ENCODE data around the gene DGKI. TPM values are rescaled to one million over a fixed set of nuclear protein-coding genes. Genes with fewer than 3 reads are reported as not detected.

Gene DGKI
- total RNA-seq, 1 experiment from 2014 or later = not detected

DNA sequence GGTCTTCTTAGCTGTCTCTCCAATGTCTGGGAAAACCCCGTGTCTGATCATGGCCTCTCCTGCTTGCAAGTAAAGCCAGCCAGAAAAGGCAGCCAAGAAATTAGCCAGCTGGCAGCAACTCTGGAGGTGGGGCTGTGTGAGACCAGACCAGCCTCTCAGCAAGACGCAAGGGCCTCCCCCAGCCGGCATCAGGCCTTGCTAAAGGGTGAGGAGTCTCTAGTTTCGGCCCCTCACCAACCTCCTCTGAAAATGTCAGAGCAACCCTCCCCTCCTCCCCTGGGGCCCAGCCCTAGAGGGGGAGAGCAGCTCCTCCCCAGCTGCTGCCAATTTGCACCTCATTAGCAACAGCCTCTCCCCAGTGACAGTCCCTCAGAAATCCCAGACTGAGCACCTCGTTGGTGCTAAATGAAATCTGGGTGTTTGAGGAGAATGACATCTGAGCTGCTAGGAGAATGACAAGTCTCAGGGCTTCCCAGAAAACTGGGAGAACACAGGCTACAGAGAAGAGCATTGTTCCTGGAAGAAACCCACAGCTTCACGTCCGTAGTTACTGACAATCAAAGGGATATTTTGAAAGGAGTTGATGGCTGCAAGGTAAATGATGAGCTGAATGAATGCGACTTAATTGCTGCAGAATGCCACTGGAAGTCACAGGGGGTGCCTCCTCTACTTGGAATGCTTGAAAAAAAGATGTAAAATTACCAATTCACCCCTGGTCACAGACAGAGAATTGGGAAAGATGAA lies 25.9 kb downstream of the DGKI start:
- Histone ChIP-seq H3K27ac (ENCODE audit: low read length) (no peak overlapping the region), H3K9me3 (ENCODE audit: control insufficient read depth, insufficient read depth, low read depth, low read length) (no peaks in the 10 kb centered on the region), H3K27me3 (ENCODE audit: control insufficient read depth, insufficient read depth, low read length) (no peaks in the 10 kb centered on the region; the same call in none of the 2 replicates), H3K4me3 (ENCODE audit: low read depth in 2 of 2, low read length in 2 of 2) (no peak overlapping the region), H3K36me3 (ENCODE audit: control insufficient read depth, insufficient read depth, low read length) (no peaks in the 10 kb centered on the region), H3K4me1 (ENCODE audit: control insufficient read depth, insufficient read depth, low read length) (no peaks in the 10 kb centered on the region)
- intact Hi-C loops (cut with micrococcal nuclease; ENCODE audit: unreplicated experiment) (no loop called here), in situ Hi-C loops (cut with HindIII; ENCODE audit: low pct_unique_long_range_greater_than_20kb, low sequenced_read_pairs) (no loop called here)
- ChIA-PET CTCF (no interaction called here), POLR2A (no interaction called here)
- no peak for DNase-seq (ENCODE audit: low read depth, low spot score)
- no TSS peak for BruUV-seq (replicated peaks)
- no peak for ATAC-seq
- no peak for TF ChIP-seq TCF7L2 (IDR thresholded peaks at IDR 0.05; ENCODE audit: low read depth, low read length)
- no peak for TF ChIP-seq SIN3A (IDR thresholded peaks at IDR 0.05; ENCODE audit: borderline replicate concordance, insufficient read depth, low read depth, low read length)
- TF ChIP-seq, protein P1, sequence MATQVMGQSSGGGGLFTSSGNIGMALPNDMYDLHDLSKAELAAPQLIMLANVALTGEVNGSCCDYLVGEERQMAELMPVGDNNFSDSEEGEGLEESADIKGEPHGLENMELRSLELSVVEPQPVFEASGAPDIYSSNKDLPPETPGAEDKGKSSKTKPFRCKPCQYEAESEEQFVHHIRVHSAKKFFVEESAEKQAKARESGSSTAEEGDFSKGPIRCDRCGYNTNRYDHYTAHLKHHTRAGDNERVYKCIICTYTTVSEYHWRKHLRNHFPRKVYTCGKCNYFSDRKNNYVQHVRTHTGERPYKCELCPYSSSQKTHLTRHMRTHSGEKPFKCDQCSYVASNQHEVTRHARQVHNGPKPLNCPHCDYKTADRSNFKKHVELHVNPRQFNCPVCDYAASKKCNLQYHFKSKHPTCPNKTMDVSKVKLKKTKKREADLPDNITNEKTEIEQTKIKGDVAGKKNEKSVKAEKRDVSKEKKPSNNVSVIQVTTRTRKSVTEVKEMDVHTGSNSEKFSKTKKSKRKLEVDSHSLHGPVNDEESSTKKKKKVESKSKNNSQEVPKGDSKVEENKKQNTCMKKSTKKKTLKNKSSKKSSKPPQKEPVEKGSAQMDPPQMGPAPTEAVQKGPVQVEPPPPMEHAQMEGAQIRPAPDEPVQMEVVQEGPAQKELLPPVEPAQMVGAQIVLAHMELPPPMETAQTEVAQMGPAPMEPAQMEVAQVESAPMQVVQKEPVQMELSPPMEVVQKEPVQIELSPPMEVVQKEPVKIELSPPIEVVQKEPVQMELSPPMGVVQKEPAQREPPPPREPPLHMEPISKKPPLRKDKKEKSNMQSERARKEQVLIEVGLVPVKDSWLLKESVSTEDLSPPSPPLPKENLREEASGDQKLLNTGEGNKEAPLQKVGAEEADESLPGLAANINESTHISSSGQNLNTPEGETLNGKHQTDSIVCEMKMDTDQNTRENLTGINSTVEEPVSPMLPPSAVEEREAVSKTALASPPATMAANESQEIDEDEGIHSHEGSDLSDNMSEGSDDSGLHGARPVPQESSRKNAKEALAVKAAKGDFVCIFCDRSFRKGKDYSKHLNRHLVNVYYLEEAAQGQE (IDR thresholded peaks at IDR 0.05; ENCODE audit: insufficient read depth in 1 of 2, low read depth in 2 of 2, low read length in 1 of 2) = no peak
- TF ChIP-seq, protein P2, sequence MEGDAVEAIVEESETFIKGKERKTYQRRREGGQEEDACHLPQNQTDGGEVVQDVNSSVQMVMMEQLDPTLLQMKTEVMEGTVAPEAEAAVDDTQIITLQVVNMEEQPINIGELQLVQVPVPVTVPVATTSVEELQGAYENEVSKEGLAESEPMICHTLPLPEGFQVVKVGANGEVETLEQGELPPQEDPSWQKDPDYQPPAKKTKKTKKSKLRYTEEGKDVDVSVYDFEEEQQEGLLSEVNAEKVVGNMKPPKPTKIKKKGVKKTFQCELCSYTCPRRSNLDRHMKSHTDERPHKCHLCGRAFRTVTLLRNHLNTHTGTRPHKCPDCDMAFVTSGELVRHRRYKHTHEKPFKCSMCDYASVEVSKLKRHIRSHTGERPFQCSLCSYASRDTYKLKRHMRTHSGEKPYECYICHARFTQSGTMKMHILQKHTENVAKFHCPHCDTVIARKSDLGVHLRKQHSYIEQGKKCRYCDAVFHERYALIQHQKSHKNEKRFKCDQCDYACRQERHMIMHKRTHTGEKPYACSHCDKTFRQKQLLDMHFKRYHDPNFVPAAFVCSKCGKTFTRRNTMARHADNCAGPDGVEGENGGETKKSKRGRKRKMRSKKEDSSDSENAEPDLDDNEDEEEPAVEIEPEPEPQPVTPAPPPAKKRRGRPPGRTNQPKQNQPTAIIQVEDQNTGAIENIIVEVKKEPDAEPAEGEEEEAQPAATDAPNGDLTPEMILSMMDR (IDR thresholded peaks at IDR 0.05) = no peak
- no peak for TF ChIP-seq POLR2AphosphoS5 (IDR thresholded peaks at IDR 0.05; ENCODE audit: low read depth, low read length)

DNA sequence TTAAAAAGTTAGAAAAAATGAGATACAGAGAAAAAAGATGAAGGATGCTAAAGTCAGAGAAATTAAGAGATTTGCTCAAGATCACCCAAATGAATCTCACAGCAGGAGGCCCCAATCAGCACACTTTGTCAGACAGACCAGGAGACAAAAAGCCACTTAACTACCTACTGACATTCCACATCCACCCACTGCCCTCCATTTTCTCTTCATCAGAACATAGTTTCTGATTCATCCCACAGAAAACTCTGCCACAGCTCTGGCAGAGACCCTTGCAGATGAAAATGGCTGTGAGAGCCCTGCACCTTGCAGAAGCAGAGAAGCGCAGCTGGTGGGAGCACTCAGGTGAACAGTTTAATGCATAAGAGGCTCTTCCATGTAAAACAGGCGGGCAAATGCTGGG lies 26.6 kb downstream of the DGKI start:
- no TSS peak for BruUV-seq (replicated peaks)
- intact Hi-C loops (cut with micrococcal nuclease; ENCODE audit: unreplicated experiment) = no loop called here
- H3K4me1 ChIP-seq (ENCODE audit: control insufficient read depth, insufficient read depth, low read length) = no peaks in the 10 kb centered on the region
- no peak for ATAC-seq
- POLR2A ChIA-PET = no interaction called here
- in situ Hi-C loops (cut with HindIII; ENCODE audit: low pct_unique_long_range_greater_than_20kb, low sequenced_read_pairs) = no loop called here
- H3K4me3 ChIP-seq (ENCODE audit: low read depth in 2 of 2, low read length in 2 of 2) = no peak overlapping the region
- H3K9me3 ChIP-seq (ENCODE audit: control insufficient read depth, insufficient read depth, low read depth, low read length) = no peaks in the 10 kb centered on the region
- TF ChIP-seq TCF7L2 (IDR thresholded peaks at IDR 0.05; ENCODE audit: low read depth, low read length) (no peak), POLR2AphosphoS5 (IDR thresholded peaks at IDR 0.05; ENCODE audit: low read depth, low read length) (no peak), SIN3A (IDR thresholded peaks at IDR 0.05; ENCODE audit: borderline replicate concordance, insufficient read depth, low read depth, low read length) (no peak)
- TF ChIP-seq, protein P2 (IDR thresholded peaks at IDR 0.05) = no peak
- TF ChIP-seq, protein P1 (IDR thresholded peaks at IDR 0.05; ENCODE audit: insufficient read depth in 1 of 2, low read depth in 2 of 2, low read length in 1 of 2) = no peak
- no peaks in the 10 kb centered on the region for H3K36me3 ChIP-seq (ENCODE audit: control insufficient read depth, insufficient read depth, low read length)
- no peak for DNase-seq (ENCODE audit: low read depth, low spot score)
- no peaks in the 10 kb centered on the region; the same call in none of the 2 replicates for H3K27me3 ChIP-seq (ENCODE audit: control insufficient read depth, insufficient read depth, low read length)
- H3K27ac ChIP-seq (ENCODE audit: low read length) = no peak overlapping the region
- CTCF ChIA-PET = no interaction called here
